Measurements from ENCODE around the gene BARX2.

The BARX2 gene

GRCh38 chr11:129392995-129393394 lies 17.3 kb downstream of the BARX2 start:
- in situ Hi-C loops (cut with HindIII; ENCODE audit: low pct_ligation_motif_present, low pct_unique_long_range_greater_than_20kb, low sequenced_read_pairs), result no loop called here
- DNase-seq, result no peak

GRCh38 chr11:129394709-129395108 lies 19.1 kb downstream of the BARX2 start:
- no peak for DNase-seq
- in situ Hi-C loops (cut with HindIII; ENCODE audit: low pct_ligation_motif_present, low pct_unique_long_range_greater_than_20kb, low sequenced_read_pairs), result no loop called here

GRCh38 chr11:129395432-129395831 lies 19.8 kb downstream of the BARX2 start:
- in situ Hi-C loops (cut with HindIII; ENCODE audit: low pct_ligation_motif_present, low pct_unique_long_range_greater_than_20kb, low sequenced_read_pairs), result no loop called here
- DNase-seq, result no peak

- no peak for DNase-seq
- in situ Hi-C loops (cut with HindIII; ENCODE audit: low pct_ligation_motif_present, low pct_unique_long_range_greater_than_20kb, low sequenced_read_pairs), result no loop called here
Measured at GRCh38 chr11:129395883-129396282, 20.2 kb downstream of the BARX2 start.

GRCh38 chr11:129396454-129396853 lies 20.8 kb downstream of the BARX2 start:
- no peak for DNase-seq
- in situ Hi-C loops (cut with HindIII; ENCODE audit: low pct_ligation_motif_present, low pct_unique_long_range_greater_than_20kb, low sequenced_read_pairs), result no loop called here

GRCh38 chr11:129402206-129403171 lies 26.8 kb downstream of the BARX2 start:
- in situ Hi-C loops (cut with HindIII; ENCODE audit: low pct_ligation_motif_present, low pct_unique_long_range_greater_than_20kb, low sequenced_read_pairs), result no loop called here
- no peak for DNase-seq

- no peak for DNase-seq
- in situ Hi-C loops (cut with HindIII; ENCODE audit: low pct_ligation_motif_present, low pct_unique_long_range_greater_than_20kb, low sequenced_read_pairs), result no loop called here
Measured at GRCh38 chr11:129404731-129405130, 29.1 kb downstream of the BARX2 start.

GRCh38 chr11:129408865-129409444 lies 33.3 kb downstream of the BARX2 start:
- no peak for DNase-seq
- in situ Hi-C loops (cut with HindIII; ENCODE audit: low pct_ligation_motif_present, low pct_unique_long_range_greater_than_20kb, low sequenced_read_pairs), result no loop called here

- DNase-seq, result no peak
- in situ Hi-C loops (cut with HindIII; ENCODE audit: low pct_ligation_motif_present, low pct_unique_long_range_greater_than_20kb, low sequenced_read_pairs), result no loop called here
Measured at GRCh38 chr11:129410395-129410960, 34.8 kb downstream of the BARX2 start.

GRCh38 chr11:129412494-129412893 lies 36.8 kb downstream of the BARX2 start:
- in situ Hi-C loops (cut with HindIII; ENCODE audit: low pct_ligation_motif_present, low pct_unique_long_range_greater_than_20kb, low sequenced_read_pairs), result no loop called here
- DNase-seq, result no peak

GRCh38 chr11:129414144-129414872 lies 38.7 kb downstream of the BARX2 start:
- no peak for DNase-seq
- in situ Hi-C loops (cut with HindIII; ENCODE audit: low pct_ligation_motif_present, low pct_unique_long_range_greater_than_20kb, low sequenced_read_pairs), result no loop called here

- in situ Hi-C loops (cut with HindIII; ENCODE audit: low pct_ligation_motif_present, low pct_unique_long_range_greater_than_20kb, low sequenced_read_pairs), result no loop called here
- DNase-seq, result no peak
Measured at GRCh38 chr11:129416080-129416820, 40.6 kb downstream of the BARX2 start.

GRCh38 chr11:129417458-129417857 lies 41.8 kb downstream of the BARX2 start:
- in situ Hi-C loops (cut with HindIII; ENCODE audit: low pct_ligation_motif_present, low pct_unique_long_range_greater_than_20kb, low sequenced_read_pairs), result no loop called here
- DNase-seq, result no peak

- DNase-seq, result no peak
- in situ Hi-C loops (cut with HindIII; ENCODE audit: low pct_ligation_motif_present, low pct_unique_long_range_greater_than_20kb, low sequenced_read_pairs), result no loop called here
Measured at GRCh38 chr11:129418039-129418438, 42.4 kb downstream of the BARX2 start.

- in situ Hi-C loops (cut with HindIII; ENCODE audit: low pct_ligation_motif_present, low pct_unique_long_range_greater_than_20kb, low sequenced_read_pairs), result no loop called here
- no peak for DNase-seq
Measured at GRCh38 chr11:129419386-129419785, 43.7 kb downstream of the BARX2 start.

- in situ Hi-C loops (cut with HindIII; ENCODE audit: low pct_ligation_motif_present, low pct_unique_long_range_greater_than_20kb, low sequenced_read_pairs), result no loop called here
- DNase-seq, result no peak
Measured at GRCh38 chr11:129423426-129423825, 47.8 kb downstream of the BARX2 start.

- no peak for DNase-seq
- in situ Hi-C loops (cut with HindIII; ENCODE audit: low pct_ligation_motif_present, low pct_unique_long_range_greater_than_20kb, low sequenced_read_pairs), result no loop called here
Measured at GRCh38 chr11:129425214-129425613, 49.6 kb downstream of the BARX2 start.

- in situ Hi-C loops (cut with HindIII; ENCODE audit: low pct_ligation_motif_present, low pct_unique_long_range_greater_than_20kb, low sequenced_read_pairs), result no loop called here
- no peak for DNase-seq
Measured at GRCh38 chr11:129426038-129426437, 50.4 kb downstream of the BARX2 start.

All from ACHN (cell line).